HepG2 (cell line): ENCODE measurements around the gene COX4I1. TPM values are rescaled to one million over a fixed set of nuclear protein-coding genes. Genes with fewer than 3 reads are reported as not detected.

Source experiments
- ATAC-seq: fragments of 200-7000 bp; cut with Tn5 transposase; 3 replicates; pipeline ENCODE4 v1.9.1; 2020; ENCODE audit warnings: mild to moderate bottlenecking, moderate library complexity
- BruUV-seq: library from RNA; stranded (reverse); fragments of 400-500 nt; replicated peaks from 2 replicates; lab custom pipeline; 2021; lab: Mats Ljungman, UMichigan
- CTCF ChIA-PET: fragments of 300-600 bp; formaldehyde crosslinking; extraction: SDS; loops from one replicate; lab custom pipeline; 2021; ENCODE audit warnings: low total read pairs, inconsistent platforms, low intra/inter-chr PET ratio; lab: Yijun Ruan, JAX
- POLR2A ChIA-PET: fragments of 350-600 bp; sonication (Branson Sonifier 250); formaldehyde crosslinking; loops from one replicate; lab custom pipeline; 2020; ENCODE audit warnings: antibody characterized with exemption, inconsistent platforms; lab: Yijun Ruan, JAX
- DNase-seq: peaks from one replicate; pipeline ENCODE4 v3.0.0-alpha.2; 2015; ENCODE audit warnings: low spot score
- FAIRE-seq: peaks from 3 replicates; lab custom pipeline; 2011; peaks lifted over from hg19 to GRCh38; lab: Jason Lieb, UNC
- H2AFZ ChIP-seq: one replicate; pipeline ENCODE4 v1.6.1; 2011; ENCODE audit warnings: low read length, inconsistent platforms
- H3K27ac ChIP-seq: fragments of 300-600 bp; 3 replicates; pipeline ENCODE4 v1.8.0; 2011; ENCODE audit warnings: mixed run types, mild to moderate bottlenecking, mixed read lengths, low read length, inconsistent platforms; ENCODE audit not compliant: insufficient read depth; ENCODE audit errors: extremely low read length
- H3K27me3 ChIP-seq, 2 experiments: fragments of 200-600 bp in 1 of 2; 2 replicates in 1 of 2; 3 replicates in 1 of 2; pipeline versions ENCODE4 v1.6.0 to v1.8.0; 2011; ENCODE audit warnings: low read length in 2 of 2, mild to moderate bottlenecking in 2 of 2, moderate library complexity in 2 of 2, inconsistent platforms in 1 of 2; ENCODE audit not compliant: insufficient read depth in 2 of 2, control insufficient read depth in 1 of 2
- H3K36me3 ChIP-seq, 2 experiments: fragments of 200-600 bp in 1 of 2; replicated peaks in 1 of 2; 2 replicates in 1 of 2; 3 replicates in 1 of 2; pipeline versions ENCODE4 v1.5.1 to v1.8.0; 2011; ENCODE audit warnings: low read length in 2 of 2, inconsistent platforms in 1 of 2; ENCODE audit not compliant: insufficient read depth in 2 of 2, control insufficient read depth in 1 of 2
- H3K4me1 ChIP-seq: 2 replicates; pipeline ENCODE4 v1.5.1; 2012; ENCODE audit warnings: low read length, inconsistent platforms; ENCODE audit not compliant: insufficient read depth
- H3K4me2 ChIP-seq: 2 replicates; pipeline ENCODE4 v1.6.0; 2011; ENCODE audit warnings: low read depth, low read length, inconsistent platforms
- H3K4me3 ChIP-seq, 3 experiments: fragments of 200-600 bp in 1 of 3; sonication (generic), shearing (Covaris generic) in 1 of 3; replicated peaks in 1 of 3; 2 replicates each; pipeline ENCODE4 v1.5.1; 2011 to 2016; ENCODE audit warnings: low read length in 3 of 3, inconsistent platforms in 2 of 3, low read depth in 2 of 3, mild to moderate bottlenecking in 2 of 3, control low read depth in 1 of 3, mixed read lengths in 1 of 3; ENCODE audit not compliant: insufficient read depth in 1 of 3
- H3K79me2 ChIP-seq: one replicate; pipeline ENCODE4 v1.6.1; 2011; ENCODE audit warnings: low read length, inconsistent platforms; ENCODE audit not compliant: insufficient read depth
- H3K9ac ChIP-seq: 2 replicates; pipeline ENCODE4 v1.6.0; 2011; ENCODE audit warnings: mild to moderate bottlenecking, low read depth, low read length, inconsistent platforms; ENCODE audit not compliant: insufficient read depth
- H3K9me3 ChIP-seq: 2 replicates; pipeline ENCODE4 v1.5.1; 2012; ENCODE audit warnings: mild to moderate bottlenecking, low read length
- H4K20me1 ChIP-seq: 2 replicates; pipeline ENCODE4 v1.6.0; 2011; ENCODE audit warnings: inconsistent platforms, mild to moderate bottlenecking, low read length, moderate library complexity; ENCODE audit not compliant: insufficient read depth
- CENPT ChIP-seq: sonication (generic); formaldehyde crosslinking; IDR thresholded peaks from 2 replicates; pipeline ENCODE4 v1.8.0; 2022; ENCODE audit warnings: low read depth, mild to moderate bottlenecking, moderate library complexity, missing genetic modification reagents
- GFI1 ChIP-seq: sonication (generic); formaldehyde crosslinking; IDR thresholded peaks from 2 replicates; pipeline ENCODE4 v1.5.0; 2020; ENCODE audit warnings: missing genetic modification reagents, mild to moderate bottlenecking, borderline replicate concordance
- MAFF ChIP-seq: IDR thresholded peaks from 2 replicates; pipeline ENCODE4 v1.6.1; 2011; ENCODE audit warnings: low read depth, low read length, improper control_type of control experiment
- RBAK ChIP-seq: sonication (generic); formaldehyde crosslinking; IDR thresholded peaks from 2 replicates; pipeline ENCODE4 v1.5.1; 2020; ENCODE audit warnings: mild to moderate bottlenecking, missing genetic modification reagents
- RFXAP ChIP-seq: sonication (generic); formaldehyde crosslinking; IDR thresholded peaks from 2 replicates; pipeline ENCODE4 v1.4.0; 2020; ENCODE audit warnings: missing genetic modification reagents, borderline replicate concordance
- ZMYM3 ChIP-seq: sonication (generic); formaldehyde crosslinking; IDR thresholded peaks from 2 replicates; pipeline ENCODE4 v1.5.1; 2020; ENCODE audit warnings: mild to moderate bottlenecking, missing genetic modification reagents
- ZNF446 ChIP-seq: sonication (generic); formaldehyde crosslinking; IDR thresholded peaks from 2 replicates; pipeline ENCODE4 v1.5.0; 2020; ENCODE audit warnings: mild to moderate bottlenecking, missing genetic modification reagents
- ZNF552 ChIP-seq: sonication (generic); formaldehyde crosslinking; IDR thresholded peaks from 2 replicates; pipeline ENCODE4 v1.9.0; 2022; ENCODE audit warnings: missing genetic modification reagents, mild to moderate bottlenecking, borderline replicate concordance
- ZNF792 ChIP-seq: IDR thresholded peaks from 2 replicates; pipeline ENCODE4 v1.6.1; 2016
- WGBS: methylation state at CpG from one replicate; pipeline ENCODE4 v1.1.6; 2017; ENCODE audit warnings: low lambda C conversion rate; 5-methylcytosine and 5-hydroxymethylcytosine counted together
- in situ Hi-C: cut with HindIII; loops from 2 replicates; pipeline ENCODE4 v1.10.0; 2017; ENCODE audit warnings: low pct_unique_long_range_greater_than_20kb; ENCODE audit not compliant: extremely low pct_ligation_motif_present
- intact Hi-C: fragments of 100-400 bp; cut with micrococcal nuclease; formaldehyde crosslinking; loops from one replicate; pipeline ENCODE4 v1.10.0; 2022; ENCODE audit not compliant: unreplicated experiment
- polyA plus RNA-seq, 8 experiments: library from polyadenylated mRNA; depleted of rRNA in 3 of 8; stranded (reverse) in 7 of 8; unstranded in 1 of 8; fragments of >200 nt; fragmentation: Illumina TruSeq in 4 of 8; extraction: Trizol in 4 of 8; gene quantifications; 2 replicates each; pipeline versions ENCODE4 v1.2.1 to v1.2.3, GENCODE V29; 2011 to 2016; ENCODE audit warnings: low read depth in 4 of 8, missing spikeins in 1 of 8, mixed read lengths in 1 of 8; ENCODE audit not compliant: insufficient read depth in 1 of 8
- total RNA-seq, 5 experiments: library from RNA; depleted of rRNA; stranded (reverse); fragments of >200 nt; fragmentation: Illumina TruSeq; extraction: Trizol; gene quantifications; 2 replicates each; pipeline ENCODE4 v1.2.3, GENCODE V29; 2016; ENCODE audit warnings: low read depth in 1 of 5
- TF ChIP-seq, protein P1 (sequence below): sonication (generic); formaldehyde crosslinking; IDR thresholded peaks from 2 replicates; pipeline ENCODE4 v1.9.0; 2021; ENCODE audit warnings: missing genetic modification reagents, mild to moderate bottlenecking, borderline replicate concordance
- TF ChIP-seq, protein P2 (sequence below): sonication (generic); formaldehyde crosslinking; IDR thresholded peaks from 2 replicates; pipeline ENCODE4 v1.5.0; 2020; ENCODE audit warnings: missing genetic modification reagents, mild to moderate bottlenecking, borderline replicate concordance
- TF ChIP-seq, protein P3 (sequence below): sonication (generic); formaldehyde crosslinking; IDR thresholded peaks from 2 replicates; pipeline ENCODE4 v1.8.1; 2023; ENCODE audit warnings: missing genetic modification reagents, inconsistent platforms, borderline replicate concordance
- TF ChIP-seq, protein P4 (sequence below): sonication (generic); formaldehyde crosslinking; IDR thresholded peaks from 2 replicates; pipeline ENCODE4 v1.5.0; 2020; ENCODE audit warnings: mild to moderate bottlenecking, low read depth, missing genetic modification reagents, borderline replicate concordance
- TF ChIP-seq, protein P5 (sequence below): sonication (generic); formaldehyde crosslinking; IDR thresholded peaks from 2 replicates; pipeline ENCODE4 v1.5.0; 2020; ENCODE audit warnings: missing genetic modification reagents
- TF ChIP-seq, protein P6 (sequence below): sonication (generic); formaldehyde crosslinking; IDR thresholded peaks from 2 replicates; pipeline ENCODE4 v1.4.0; 2020; ENCODE audit warnings: missing genetic modification reagents
- TF ChIP-seq, protein P7 (sequence below): IDR thresholded peaks from 2 replicates; pipeline ENCODE4 v1.6.1; 2012; ENCODE audit warnings: inconsistent platforms

The COX4I1 gene
- total and polyA plus RNA-seq, 2 of the 13 experiments (the other 11 are each of a cell fraction or from before 2014, with no cell fraction given): 658 to 902 TPM

DNA sequence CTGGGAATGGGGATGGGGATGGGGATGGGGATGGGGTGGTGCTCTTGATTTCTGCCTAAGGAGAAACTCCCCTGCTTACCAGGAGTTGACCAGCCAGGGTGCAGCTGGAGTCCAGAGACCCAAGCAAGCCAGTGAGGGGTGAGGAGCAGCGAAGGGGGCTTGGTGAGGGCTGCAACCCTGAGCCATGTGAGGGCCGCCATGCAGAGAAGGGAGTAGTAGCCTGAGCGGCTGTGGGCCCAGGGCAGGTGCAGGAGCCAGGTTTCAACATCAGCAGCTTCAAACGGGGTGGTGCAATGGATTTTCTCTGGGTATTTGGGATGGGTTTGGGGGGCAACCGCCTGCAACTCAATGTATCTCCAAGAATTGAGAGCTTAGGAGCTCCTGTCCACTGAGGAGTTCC lies 35.2 kb downstream of the COX4I1 start:
- in situ Hi-C loops (no loop called here), intact Hi-C loops (no loop called here)
- Histone ChIP-seq H2AFZ (no peak overlapping the region), H3K4me1 (no peaks in the 10 kb centered on the region), H3K79me2 (no peaks in the 10 kb centered on the region), H3K27ac (no peak overlapping the region), H3K9me3 (no peaks in the 10 kb centered on the region), H4K20me1 (no peaks in the 10 kb centered on the region), H3K27me3 (peaks cover 14 to 58% of the 10 kb centered on the region in 2 experiments; a peak in 4 of 5 replicates), H3K4me2 (no peak overlapping the region), H3K9ac (no peak overlapping the region), H3K36me3 (no peaks in the 10 kb centered on the region), H3K4me3 (no peak overlapping the region)
- POLR2A ChIA-PET: no interaction called here
- DNase-seq: no peak
- CTCF ChIA-PET: no interaction called here
- BruUV-seq: no TSS peak
- ATAC-seq: no peak
- WGBS: 32% methylated on average over 3 of the region's 5 CpGs
- no peak for FAIRE-seq
- TF ChIP-seq ZNF446 (CRISPR knock-in tag) (no peak), RFXAP (CRISPR knock-in tag) (no peak), GFI1 (CRISPR knock-in tag) (no peak), ZMYM3 (no peak), RBAK (CRISPR knock-in tag) (no peak), ZNF552 (no peak), MAFF (no peak), CENPT (CRISPR knock-in tag) (no peak), ZNF792 (no peak)
- TF ChIP-seq, protein P1, sequence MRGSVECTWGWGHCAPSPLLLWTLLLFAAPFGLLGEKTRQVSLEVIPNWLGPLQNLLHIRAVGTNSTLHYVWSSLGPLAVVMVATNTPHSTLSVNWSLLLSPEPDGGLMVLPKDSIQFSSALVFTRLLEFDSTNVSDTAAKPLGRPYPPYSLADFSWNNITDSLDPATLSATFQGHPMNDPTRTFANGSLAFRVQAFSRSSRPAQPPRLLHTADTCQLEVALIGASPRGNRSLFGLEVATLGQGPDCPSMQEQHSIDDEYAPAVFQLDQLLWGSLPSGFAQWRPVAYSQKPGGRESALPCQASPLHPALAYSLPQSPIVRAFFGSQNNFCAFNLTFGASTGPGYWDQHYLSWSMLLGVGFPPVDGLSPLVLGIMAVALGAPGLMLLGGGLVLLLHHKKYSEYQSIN (CRISPR knock-in tag): no peak
- TF ChIP-seq, protein P2, sequence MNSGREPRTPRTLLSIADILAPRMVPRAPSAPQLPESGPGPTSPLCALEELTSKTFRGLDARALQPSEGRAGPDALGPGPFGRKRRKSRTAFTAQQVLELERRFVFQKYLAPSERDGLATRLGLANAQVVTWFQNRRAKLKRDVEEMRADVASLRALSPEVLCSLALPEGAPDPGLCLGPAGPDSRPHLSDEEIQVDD (CRISPR knock-in tag): no peak
- TF ChIP-seq, protein P3, sequence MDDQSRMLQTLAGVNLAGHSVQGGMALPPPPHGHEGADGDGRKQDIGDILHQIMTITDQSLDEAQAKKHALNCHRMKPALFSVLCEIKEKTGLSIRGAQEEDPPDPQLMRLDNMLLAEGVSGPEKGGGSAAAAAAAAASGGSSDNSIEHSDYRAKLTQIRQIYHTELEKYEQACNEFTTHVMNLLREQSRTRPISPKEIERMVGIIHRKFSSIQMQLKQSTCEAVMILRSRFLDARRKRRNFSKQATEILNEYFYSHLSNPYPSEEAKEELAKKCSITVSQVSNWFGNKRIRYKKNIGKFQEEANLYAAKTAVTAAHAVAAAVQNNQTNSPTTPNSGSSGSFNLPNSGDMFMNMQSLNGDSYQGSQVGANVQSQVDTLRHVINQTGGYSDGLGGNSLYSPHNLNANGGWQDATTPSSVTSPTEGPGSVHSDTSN (CRISPR knock-in tag): no peak
- TF ChIP-seq, protein P4, sequence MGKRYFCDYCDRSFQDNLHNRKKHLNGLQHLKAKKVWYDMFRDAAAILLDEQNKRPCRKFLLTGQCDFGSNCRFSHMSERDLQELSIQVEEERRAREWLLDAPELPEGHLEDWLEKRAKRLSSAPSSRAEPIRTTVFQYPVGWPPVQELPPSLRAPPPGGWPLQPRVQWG (CRISPR knock-in tag): no peak
- TF ChIP-seq, protein P5, sequence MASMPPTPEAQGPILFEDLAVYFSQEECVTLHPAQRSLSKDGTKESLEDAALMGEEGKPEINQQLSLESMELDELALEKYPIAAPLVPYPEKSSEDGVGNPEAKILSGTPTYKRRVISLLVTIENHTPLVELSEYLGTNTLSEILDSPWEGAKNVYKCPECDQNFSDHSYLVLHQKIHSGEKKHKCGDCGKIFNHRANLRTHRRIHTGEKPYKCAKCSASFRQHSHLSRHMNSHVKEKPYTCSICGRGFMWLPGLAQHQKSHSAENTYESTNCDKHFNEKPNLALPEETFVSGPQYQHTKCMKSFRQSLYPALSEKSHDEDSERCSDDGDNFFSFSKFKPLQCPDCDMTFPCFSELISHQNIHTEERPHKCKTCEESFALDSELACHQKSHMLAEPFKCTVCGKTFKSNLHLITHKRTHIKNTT (CRISPR knock-in tag): no peak
- TF ChIP-seq, protein P6, sequence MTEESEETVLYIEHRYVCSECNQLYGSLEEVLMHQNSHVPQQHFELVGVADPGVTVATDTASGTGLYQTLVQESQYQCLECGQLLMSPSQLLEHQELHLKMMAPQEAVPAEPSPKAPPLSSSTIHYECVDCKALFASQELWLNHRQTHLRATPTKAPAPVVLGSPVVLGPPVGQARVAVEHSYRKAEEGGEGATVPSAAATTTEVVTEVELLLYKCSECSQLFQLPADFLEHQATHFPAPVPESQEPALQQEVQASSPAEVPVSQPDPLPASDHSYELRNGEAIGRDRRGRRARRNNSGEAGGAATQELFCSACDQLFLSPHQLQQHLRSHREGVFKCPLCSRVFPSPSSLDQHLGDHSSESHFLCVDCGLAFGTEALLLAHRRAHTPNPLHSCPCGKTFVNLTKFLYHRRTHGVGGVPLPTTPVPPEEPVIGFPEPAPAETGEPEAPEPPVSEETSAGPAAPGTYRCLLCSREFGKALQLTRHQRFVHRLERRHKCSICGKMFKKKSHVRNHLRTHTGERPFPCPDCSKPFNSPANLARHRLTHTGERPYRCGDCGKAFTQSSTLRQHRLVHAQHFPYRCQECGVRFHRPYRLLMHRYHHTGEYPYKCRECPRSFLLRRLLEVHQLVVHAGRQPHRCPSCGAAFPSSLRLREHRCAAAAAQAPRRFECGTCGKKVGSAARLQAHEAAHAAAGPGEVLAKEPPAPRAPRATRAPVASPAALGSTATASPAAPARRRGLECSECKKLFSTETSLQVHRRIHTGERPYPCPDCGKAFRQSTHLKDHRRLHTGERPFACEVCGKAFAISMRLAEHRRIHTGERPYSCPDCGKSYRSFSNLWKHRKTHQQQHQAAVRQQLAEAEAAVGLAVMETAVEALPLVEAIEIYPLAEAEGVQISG (CRISPR knock-in tag): no peak
- TF ChIP-seq, protein P7, sequence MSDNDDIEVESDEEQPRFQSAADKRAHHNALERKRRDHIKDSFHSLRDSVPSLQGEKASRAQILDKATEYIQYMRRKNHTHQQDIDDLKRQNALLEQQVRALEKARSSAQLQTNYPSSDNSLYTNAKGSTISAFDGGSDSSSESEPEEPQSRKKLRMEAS: no peak
